Medulla oblongata (tissue), 1 donor: ENCODE measurements around the gene SLC2A4RG.

Experiments
- DNase-seq: peaks from one replicate; pipeline ENCODE4 v3.0.0-alpha.2; 2015; ENCODE audit errors: extremely low spot score

The SLC2A4RG gene

GRCh38 chr20:63740627-63741353 lies 1.2 kb downstream of the SLC2A4RG start:
- DNase-seq: peak; percentile 85

- no peak for DNase-seq
These were observed 1.7 kb downstream of the SLC2A4RG start for GRCh38 chr20:63741354-63741675.

GRCh38 chr20:63741676-63742380 lies 2.3 kb downstream of the SLC2A4RG start:
- DNase-seq: no peak

- DNase-seq: no peak
These were observed 2.9 kb downstream of the SLC2A4RG start for GRCh38 chr20:63742381-63743024.

GRCh38 chr20:63743210-63743970 lies 3.8 kb downstream of the SLC2A4RG start:
- no peak for DNase-seq

GRCh38 chr20:63744158-63744557 lies 4.6 kb downstream of the SLC2A4RG start:
- DNase-seq: no peak

GRCh38 chr20:63744574-63745423 lies 5.2 kb downstream of the SLC2A4RG start:
- no peak for DNase-seq

GRCh38 chr20:63745424-63745805 lies 5.8 kb downstream of the SLC2A4RG start:
- no peak for DNase-seq

GRCh38 chr20:63745961-63746731 lies 6.6 kb downstream of the SLC2A4RG start:
- no peak for DNase-seq

- no peak for DNase-seq
These were observed 7.3 kb downstream of the SLC2A4RG start for GRCh38 chr20:63746751-63747315.

- no peak for DNase-seq
These were observed 8.1 kb downstream of the SLC2A4RG start for GRCh38 chr20:63747622-63748069.

GRCh38 chr20:63748070-63748933 lies 8.7 kb downstream of the SLC2A4RG start:
- DNase-seq: no peak

- no peak for DNase-seq
These were observed 9.3 kb downstream of the SLC2A4RG start for GRCh38 chr20:63748934-63749270.

- peak; percentile 31 for DNase-seq
These were observed 10.3 kb downstream of the SLC2A4RG start for GRCh38 chr20:63749597-63750508.

- no peak for DNase-seq
These were observed 11.4 kb downstream of the SLC2A4RG start for GRCh38 chr20:63750807-63751470.

- no peak for DNase-seq
These were observed 12.1 kb downstream of the SLC2A4RG start for GRCh38 chr20:63751471-63752271.
